Ovary (tissue), 3 donors: ENCODE results near the gene TRAF3IP1.

Source experiments
- EP300 ChIP-seq: sonication (generic); formaldehyde crosslinking; IDR thresholded peaks from one replicate; pipeline ENCODE4 v1.6.1; 2017; ENCODE audit warnings: antibody characterized with exemption
- POLR2A ChIP-seq: fragments of 450-650 bp; IDR thresholded peaks from one replicate; pipeline ENCODE4 v1.6.1; 2017; ENCODE audit warnings: antibody characterized with exemption, mild to moderate bottlenecking, moderate library complexity
- TF ChIP-seq, protein P1 (sequence below), 3 donors: fragments of 450-650 bp in 2 of 3; fragments of 200-600 bp in 1 of 3; IDR thresholded peaks; one replicate each; pipeline versions ENCODE4 v1.5.1 to v1.8.0; 2016 to 2022; ENCODE audit warnings: antibody characterized with exemption in 3 of 3, mild to moderate bottlenecking in 1 of 3
- donor health status: DM: no; HTN: no; CAD: no.

DNA sequence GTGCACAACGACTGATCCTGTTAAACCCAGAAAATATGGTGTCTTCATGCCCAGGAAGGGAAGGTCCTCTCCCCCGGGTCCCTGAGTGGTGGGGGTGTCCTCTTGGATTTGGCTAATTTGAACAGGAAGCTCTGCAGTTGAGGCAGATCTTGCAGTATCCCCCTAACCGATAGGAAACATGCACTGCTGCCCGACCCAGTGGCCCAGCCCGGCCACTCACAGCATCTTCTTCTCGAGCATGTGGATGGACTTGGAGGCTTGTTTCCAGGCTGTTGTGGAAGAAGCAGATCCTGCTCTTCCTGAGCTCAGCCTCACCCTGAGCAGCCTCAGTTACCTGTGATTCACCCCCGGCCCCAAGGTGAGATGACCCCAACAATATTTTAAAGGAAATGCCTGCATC, 60.0 kb downstream of the TRAF3IP1 start:
- TF ChIP-seq POLR2A (no peak), EP300 (no peak)
- TF ChIP-seq, protein P1, sequence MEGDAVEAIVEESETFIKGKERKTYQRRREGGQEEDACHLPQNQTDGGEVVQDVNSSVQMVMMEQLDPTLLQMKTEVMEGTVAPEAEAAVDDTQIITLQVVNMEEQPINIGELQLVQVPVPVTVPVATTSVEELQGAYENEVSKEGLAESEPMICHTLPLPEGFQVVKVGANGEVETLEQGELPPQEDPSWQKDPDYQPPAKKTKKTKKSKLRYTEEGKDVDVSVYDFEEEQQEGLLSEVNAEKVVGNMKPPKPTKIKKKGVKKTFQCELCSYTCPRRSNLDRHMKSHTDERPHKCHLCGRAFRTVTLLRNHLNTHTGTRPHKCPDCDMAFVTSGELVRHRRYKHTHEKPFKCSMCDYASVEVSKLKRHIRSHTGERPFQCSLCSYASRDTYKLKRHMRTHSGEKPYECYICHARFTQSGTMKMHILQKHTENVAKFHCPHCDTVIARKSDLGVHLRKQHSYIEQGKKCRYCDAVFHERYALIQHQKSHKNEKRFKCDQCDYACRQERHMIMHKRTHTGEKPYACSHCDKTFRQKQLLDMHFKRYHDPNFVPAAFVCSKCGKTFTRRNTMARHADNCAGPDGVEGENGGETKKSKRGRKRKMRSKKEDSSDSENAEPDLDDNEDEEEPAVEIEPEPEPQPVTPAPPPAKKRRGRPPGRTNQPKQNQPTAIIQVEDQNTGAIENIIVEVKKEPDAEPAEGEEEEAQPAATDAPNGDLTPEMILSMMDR (IDR thresholded peaks at IDR 0.05) = no peak
